ENCODE data around the gene BMPR2. TPM values are rescaled to one million over a fixed set of nuclear protein-coding genes. Genes with fewer than 3 reads are reported as not detected.

Gene BMPR2
- total and polyA plus RNA-seq, 10 donors = 3.2 to 71.3 (median 50.4) TPM

DNA sequence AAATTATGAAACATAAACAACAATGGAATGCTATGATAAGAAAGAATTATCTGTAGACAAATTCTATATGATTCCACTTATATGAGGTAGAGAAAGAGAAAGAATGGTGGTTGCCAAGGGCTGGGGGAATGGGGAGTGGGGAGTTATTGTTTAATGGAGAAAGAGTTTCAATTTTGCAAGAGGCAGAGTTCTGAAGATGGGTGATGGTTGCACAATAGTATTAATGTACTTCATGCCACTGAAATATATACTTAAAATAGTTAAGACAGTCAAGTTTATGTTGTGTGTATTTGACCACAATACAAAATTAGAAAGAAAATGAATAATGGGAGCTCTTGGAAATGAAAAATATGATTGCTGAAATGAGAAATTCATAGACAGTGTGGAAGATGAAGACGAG is 236.0 kb downstream of the BMPR2 start:
- peaks cover 0 to 29% (median 19%) of the 10 kb centered on the region in 6 donors for H3K4me1 ChIP-seq
- no peak for DNase-seq
- TF ChIP-seq, protein P1, sequence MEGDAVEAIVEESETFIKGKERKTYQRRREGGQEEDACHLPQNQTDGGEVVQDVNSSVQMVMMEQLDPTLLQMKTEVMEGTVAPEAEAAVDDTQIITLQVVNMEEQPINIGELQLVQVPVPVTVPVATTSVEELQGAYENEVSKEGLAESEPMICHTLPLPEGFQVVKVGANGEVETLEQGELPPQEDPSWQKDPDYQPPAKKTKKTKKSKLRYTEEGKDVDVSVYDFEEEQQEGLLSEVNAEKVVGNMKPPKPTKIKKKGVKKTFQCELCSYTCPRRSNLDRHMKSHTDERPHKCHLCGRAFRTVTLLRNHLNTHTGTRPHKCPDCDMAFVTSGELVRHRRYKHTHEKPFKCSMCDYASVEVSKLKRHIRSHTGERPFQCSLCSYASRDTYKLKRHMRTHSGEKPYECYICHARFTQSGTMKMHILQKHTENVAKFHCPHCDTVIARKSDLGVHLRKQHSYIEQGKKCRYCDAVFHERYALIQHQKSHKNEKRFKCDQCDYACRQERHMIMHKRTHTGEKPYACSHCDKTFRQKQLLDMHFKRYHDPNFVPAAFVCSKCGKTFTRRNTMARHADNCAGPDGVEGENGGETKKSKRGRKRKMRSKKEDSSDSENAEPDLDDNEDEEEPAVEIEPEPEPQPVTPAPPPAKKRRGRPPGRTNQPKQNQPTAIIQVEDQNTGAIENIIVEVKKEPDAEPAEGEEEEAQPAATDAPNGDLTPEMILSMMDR (IDR thresholded peaks at IDR 0.05 in 8 of 11, conservative IDR thresholded peaks at IDR 0.05 in 3 of 11) = no peak
- TF ChIP-seq POLR2AphosphoS5 (IDR thresholded peaks at IDR 0.05) (no peak), POLR2A (IDR thresholded peaks at IDR 0.05) (no peak)
- intact Hi-C loops (cut with DNase I; ENCODE audit: low total_unique reads) = no loop called here
- 93 to 100% (median 95%) methylated on average over 1 of the region's 1 CpG for WGBS, 5 donors
- H3K27me3 ChIP-seq (replicated peaks in 1 of 7) = no peaks in the 10 kb centered on the region
- no peaks in the 10 kb centered on the region for H3K9me3 ChIP-seq
- H3K27ac ChIP-seq = no peak overlapping the region
- no peak overlapping the region for H3K4me3 ChIP-seq
- H3K36me3 ChIP-seq = no peaks in the 10 kb centered on the region

DNA sequence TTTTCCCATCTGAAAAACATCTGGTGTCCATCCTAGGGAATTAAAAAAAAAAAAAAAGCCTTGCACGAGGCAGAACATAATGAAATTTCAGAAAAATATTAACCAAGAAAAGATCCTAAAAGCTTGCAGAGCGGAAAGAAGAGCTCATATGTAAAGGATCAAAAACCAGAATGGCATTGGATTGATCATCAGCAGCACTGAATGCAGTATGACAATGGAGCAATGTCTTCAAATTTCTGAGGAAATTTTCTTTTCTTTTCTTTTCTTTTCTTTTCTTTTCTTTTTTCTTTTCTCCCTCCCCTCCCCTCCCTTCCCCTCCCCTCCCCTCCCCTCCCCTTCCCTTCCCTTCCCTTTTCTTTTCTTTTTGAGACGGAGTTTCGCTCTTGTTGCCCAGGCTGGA is 237.4 kb downstream of the BMPR2 start:
- no peaks in the 10 kb centered on the region for H3K27me3 ChIP-seq (replicated peaks in 1 of 7)
- TF ChIP-seq POLR2AphosphoS5 (IDR thresholded peaks at IDR 0.05) (no peak), POLR2A (IDR thresholded peaks at IDR 0.05) (no peak)
- TF ChIP-seq, protein P1 (IDR thresholded peaks at IDR 0.05 in 8 of 11, conservative IDR thresholded peaks at IDR 0.05 in 3 of 11) = no peak
- H3K27ac ChIP-seq = no peak overlapping the region
- 88 to 98% (median 95%) methylated on average over 2 to 4 of the region's 4 CpGs for WGBS, 5 donors
- no peak for DNase-seq
- H3K9me3 ChIP-seq = no peaks in the 10 kb centered on the region
- peaks cover 0 to 24% (median 16%) of the 10 kb centered on the region in 6 donors for H3K4me1 ChIP-seq
- no peaks in the 10 kb centered on the region for H3K36me3 ChIP-seq
- H3K4me3 ChIP-seq = no peak overlapping the region
- intact Hi-C loops (cut with DNase I; ENCODE audit: low total_unique reads) = no loop called here

Small RNA genes within 50 kb of the gene (small RNA-seq; reads per million reads assigned to genes)
- 0 reads per million in 4 donors for gene MTND4LP17
- 0 reads per million in 4 donors for gene RN7SL753P

Other genes with a start within 250 kb of the BMPR2 start
- gene SUMO1, start 137.7 kb upstream of the BMPR2 start, total RNA-seq = 10 to 100 TPM; 58.0 to 72.6 (median 65.5) TPM
- gene SUMO1, start 137.7 kb upstream of the BMPR2 start, polyA plus RNA-seq = 100 to 1,000 TPM in 2 of 3 donors, 10 to 100 TPM in 1; 82.5 to 121 (median 120) TPM
- gene NOP58, start 110.6 kb upstream of the BMPR2 start, total RNA-seq = 100 to 1,000 TPM in 3 of 7 donors, 10 to 100 TPM in 4; 57.2 to 123 (median 86.9) TPM
- gene NOP58, start 110.6 kb upstream of the BMPR2 start, polyA plus RNA-seq = 10 to 100 TPM; 60.7 to 86.3 (median 66.2) TPM